ENCODE data around the gene TNS1.

TNS1 gene

DNA sequence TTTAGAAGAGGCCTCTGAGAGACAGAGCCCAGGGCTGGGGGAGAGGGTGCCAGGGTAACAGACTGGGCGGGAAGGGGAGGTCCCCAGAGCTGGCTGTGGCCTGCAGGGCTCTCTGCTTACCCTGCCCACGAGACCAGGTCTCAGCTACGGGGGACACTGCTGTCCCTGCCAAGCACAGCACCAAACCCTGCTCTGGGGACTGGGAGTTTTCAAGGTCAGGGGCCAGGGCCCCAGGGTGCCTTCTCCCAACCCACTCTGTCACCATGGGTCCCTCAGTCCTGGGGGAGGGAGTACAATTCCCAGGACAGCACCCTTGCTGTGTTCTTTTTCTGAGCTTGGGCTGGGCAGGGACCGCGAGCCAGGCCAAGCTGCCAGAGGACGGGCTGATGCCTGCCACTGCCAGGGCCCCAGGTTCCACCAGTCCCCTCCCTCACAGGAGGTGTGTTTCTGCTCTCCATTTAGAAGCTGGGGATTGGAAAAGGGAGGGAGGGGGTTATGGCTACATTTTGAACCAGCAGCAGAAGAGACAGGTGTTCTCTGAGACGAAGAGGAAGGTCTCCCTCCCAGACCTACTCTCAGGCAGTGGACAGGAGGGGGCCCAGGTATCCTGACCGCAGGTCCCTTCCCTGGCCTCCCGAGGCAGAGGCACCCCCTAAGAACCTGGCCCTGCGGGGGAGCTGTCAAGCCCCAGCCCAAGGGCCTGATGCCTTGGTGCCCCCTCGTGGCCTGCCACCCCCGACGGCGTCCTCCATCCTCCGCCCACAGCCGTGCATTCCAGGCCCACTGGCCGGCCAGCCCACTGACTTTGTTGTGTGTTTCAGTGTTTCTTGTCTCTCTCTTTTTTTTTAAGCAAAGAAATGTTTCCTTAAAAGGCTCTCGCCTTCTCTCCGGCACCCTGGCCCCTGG is 80.4 kb downstream of the TNS1 start:
- Mint-ChIP-seq H3K27ac (no peak overlapping the region), H3K4me1 (ENCODE audit: low read depth) (no peaks in the 10 kb centered on the region), H3K4me3 (no peak overlapping the region), H3K27me3 (ENCODE audit: low read depth) (no peaks in the 10 kb centered on the region), H3K9me3 (no peaks in the 10 kb centered on the region), H3K36me3 (ENCODE audit: low read depth) (no peaks in the 10 kb centered on the region)
- no peak for DNase-seq (ENCODE audit: low spot score)

DNA sequence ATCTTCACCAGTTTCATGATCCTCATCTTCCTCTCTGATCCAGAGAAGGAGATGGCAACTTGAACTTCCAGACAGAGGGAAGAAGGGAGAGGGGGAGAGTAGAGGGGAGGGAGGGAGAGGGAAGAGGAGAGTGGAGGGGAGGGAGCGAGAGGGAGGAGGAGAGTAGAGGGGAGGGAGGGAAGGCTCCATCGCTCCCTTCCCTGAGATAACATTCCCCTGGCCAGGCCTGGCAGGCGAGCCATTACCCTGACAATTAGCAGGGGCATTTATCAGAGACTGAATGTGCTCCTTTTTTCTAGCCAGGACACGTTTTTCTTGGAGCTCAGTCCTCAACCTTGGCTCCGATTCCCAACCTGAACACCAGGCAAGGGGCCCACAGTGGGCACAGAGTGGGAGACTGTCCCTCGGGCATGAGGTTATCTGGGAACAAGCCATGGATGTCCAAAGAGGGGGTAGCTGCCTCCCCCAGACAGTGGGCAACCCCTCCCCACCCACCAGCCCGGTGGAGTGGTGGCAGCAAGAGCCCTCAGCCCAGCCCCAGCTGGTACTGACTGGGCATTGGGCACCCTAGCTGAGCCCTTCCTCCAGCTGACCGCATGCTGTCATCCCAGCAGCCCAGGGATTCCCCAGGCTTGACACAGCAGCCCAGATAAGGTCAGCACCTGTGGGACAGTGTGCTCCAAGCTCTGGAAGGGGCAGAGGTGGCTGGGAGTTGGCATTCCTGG is 81.8 kb downstream of the TNS1 start:
- Mint-ChIP-seq H3K27me3 (ENCODE audit: low read depth) (no peaks in the 10 kb centered on the region), H3K36me3 (ENCODE audit: low read depth) (no peaks in the 10 kb centered on the region), H3K9me3 (no peaks in the 10 kb centered on the region), H3K4me1 (ENCODE audit: low read depth) (no peaks in the 10 kb centered on the region), H3K4me3 (no peak overlapping the region), H3K27ac (no peak overlapping the region)
- DNase-seq (ENCODE audit: low spot score) = no peak

DNA sequence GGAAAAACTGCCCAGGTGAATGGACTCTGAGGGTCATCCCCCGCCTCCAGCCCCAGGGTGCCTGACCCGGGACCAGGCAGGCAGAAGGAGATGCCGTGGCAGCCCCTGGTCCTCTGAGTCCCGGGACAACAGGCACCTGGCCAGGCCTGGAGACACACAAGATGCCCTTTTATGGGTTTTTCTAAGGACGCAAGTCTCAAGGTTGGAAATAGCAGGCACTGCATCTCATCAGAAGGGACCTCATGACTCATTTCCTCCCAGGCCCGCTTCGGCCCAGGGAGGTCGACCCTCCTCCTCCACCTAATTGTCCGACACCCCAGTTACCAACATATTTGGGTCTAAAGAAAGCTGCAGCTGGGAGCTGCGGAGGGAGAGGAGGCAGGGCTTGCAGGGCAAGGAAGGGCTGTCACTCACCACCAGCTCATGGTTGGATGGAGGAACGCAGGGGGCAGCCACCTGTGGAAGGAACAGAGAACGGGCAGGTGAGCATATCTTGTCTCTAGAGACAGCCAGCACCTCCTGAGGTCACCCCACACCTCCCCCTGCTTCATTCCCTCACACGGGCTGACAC is 82.9 kb downstream of the TNS1 start:
- Mint-ChIP-seq H3K27me3 (ENCODE audit: low read depth) (no peaks in the 10 kb centered on the region), H3K4me1 (ENCODE audit: low read depth) (no peaks in the 10 kb centered on the region), H3K4me3 (no peak overlapping the region), H3K9me3 (no peaks in the 10 kb centered on the region), H3K36me3 (ENCODE audit: low read depth) (no peaks in the 10 kb centered on the region), H3K27ac (no peak overlapping the region)
- DNase-seq (ENCODE audit: low spot score) = no peak

DNA sequence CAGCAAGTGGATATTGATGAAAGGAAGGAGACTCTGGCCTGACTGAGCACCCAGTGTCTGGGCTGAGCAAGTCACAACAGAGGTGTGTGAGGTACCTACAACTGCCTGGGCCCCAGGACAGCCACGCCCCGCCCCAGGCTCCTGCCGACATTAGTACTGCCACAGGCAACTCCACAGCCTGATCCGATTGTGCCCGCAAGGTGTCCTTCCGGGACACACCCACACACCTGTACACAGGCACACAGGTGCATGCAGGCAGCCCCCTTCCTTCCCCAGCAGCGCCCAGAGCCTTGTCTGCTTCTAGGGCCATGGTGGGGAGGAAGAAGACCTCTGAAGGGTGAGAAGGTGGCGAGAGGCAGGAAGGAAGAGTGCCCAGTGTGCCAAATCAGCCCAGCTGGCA is 83.6 kb downstream of the TNS1 start:
- Mint-ChIP-seq H3K36me3 (ENCODE audit: low read depth) (no peaks in the 10 kb centered on the region), H3K27me3 (ENCODE audit: low read depth) (no peaks in the 10 kb centered on the region), H3K4me3 (no peak overlapping the region)

DNA sequence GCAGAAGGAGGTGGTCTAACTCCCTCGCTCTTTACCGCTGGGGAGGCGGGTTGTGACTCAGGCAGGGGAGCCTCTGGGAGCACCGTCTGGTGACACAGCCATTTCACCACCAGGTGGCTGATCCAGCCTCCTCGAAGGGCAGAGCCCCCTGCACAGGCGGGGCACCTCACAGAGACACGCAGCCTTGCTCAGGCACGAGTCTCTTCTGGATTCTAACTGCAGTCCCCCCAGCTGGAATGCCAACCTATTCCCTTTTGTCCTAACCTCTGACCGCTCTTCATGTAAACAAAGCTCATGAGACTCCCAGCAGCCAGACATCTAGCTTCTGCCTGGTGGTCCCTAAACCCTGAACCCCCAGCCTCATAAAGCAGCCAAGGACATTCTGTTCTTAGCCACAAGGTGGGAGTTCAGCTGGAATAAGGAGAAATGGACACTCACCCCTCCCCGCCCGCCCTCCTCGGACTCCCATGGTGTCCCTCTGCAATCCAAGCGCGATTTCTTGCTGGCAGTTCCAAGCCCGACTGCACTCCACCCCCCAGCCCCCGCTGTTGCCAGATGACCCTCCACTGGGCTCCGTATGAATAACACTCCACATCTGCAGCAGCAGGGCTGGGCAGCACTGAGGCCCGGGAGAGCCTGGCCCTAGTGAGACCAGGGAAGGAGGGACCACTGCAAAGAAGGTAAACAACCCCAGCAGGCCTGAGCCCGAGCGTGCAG is 84.3 kb downstream of the TNS1 start:
- no peaks in the 10 kb centered on the region for H3K4me1 Mint-ChIP-seq (ENCODE audit: low read depth)
- DNase-seq (ENCODE audit: low spot score) = no peak
- H3K27ac Mint-ChIP-seq = no peak overlapping the region
- no peaks in the 10 kb centered on the region for H3K9me3 Mint-ChIP-seq
- H3K4me3 Mint-ChIP-seq = no peak overlapping the region
- no peaks in the 10 kb centered on the region for H3K27me3 Mint-ChIP-seq (ENCODE audit: low read depth)
- no peaks in the 10 kb centered on the region for H3K36me3 Mint-ChIP-seq (ENCODE audit: low read depth)

More for the DNA sequence above, 83.6 kb downstream of the TNS1 start:
- no peaks in the 10 kb centered on the region for H3K9me3 Mint-ChIP-seq
- no peaks in the 10 kb centered on the region for H3K4me1 Mint-ChIP-seq (ENCODE audit: low read depth)
- H3K27ac Mint-ChIP-seq = no peak overlapping the region
- no peak for DNase-seq (ENCODE audit: low spot score)

DNA sequence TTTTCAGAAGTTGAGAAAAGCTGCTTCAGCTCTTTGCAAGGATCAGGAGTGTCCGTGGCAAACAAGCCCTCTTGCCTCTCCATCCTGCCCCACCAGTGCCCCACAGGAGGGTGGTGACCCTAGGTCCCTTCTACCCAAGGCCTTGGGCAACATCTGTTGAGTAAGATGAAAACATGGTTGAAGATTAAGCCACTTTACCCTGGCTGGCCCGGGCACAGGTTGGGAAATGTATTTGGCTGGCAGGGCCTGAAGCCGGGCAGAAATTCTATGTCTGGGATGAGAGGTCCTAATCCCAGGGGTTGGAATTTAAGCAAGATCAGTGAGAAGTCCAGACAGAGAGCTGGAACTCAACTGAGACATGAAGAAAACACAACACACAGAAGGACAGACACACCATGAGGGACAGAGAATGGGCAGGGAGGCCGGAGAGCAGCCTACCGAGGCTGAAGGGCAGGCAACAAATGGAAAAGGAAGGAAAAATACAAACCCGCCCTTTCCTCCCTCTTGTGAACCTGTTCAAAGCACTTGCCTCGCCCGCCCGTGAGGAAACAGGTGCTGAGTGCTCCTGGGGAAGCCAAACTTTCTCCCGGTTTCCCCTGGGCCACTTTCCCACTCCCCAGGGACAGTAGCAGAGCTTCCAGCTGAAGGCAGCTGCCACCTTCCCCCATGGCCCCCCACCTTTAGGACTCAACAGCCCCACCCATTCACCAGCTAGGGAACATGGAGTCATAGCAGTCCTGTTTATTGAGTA is 86.1 kb downstream of the TNS1 start:
- H3K4me1 Mint-ChIP-seq (ENCODE audit: low read depth) = no peaks in the 10 kb centered on the region

DNA sequence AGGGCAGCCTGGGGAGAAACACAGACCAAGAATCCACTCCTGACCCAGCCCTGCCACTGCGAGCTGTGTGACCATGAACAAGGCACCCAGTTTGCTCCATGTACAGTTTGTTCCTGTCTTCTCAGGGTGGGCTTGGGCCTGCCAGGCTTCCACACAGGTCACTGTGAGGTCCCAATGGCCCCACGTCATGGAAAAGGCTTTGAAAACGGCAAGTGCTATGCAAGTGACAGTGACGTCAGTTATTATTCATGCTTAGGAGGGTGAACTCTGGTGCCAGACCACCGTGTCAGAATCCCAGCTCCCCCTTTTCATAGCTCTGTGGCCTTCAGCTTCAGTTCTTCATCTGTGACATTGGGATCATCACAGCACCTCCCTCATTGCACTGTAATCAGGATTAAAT is 87.1 kb downstream of the TNS1 start:
- Mint-ChIP-seq H3K4me3 (no peak overlapping the region), H3K27ac (no peak overlapping the region), H3K9me3 (no peaks in the 10 kb centered on the region), H3K27me3 (ENCODE audit: low read depth) (no peaks in the 10 kb centered on the region), H3K36me3 (ENCODE audit: low read depth) (no peaks in the 10 kb centered on the region), H3K4me1 (ENCODE audit: low read depth) (no peaks in the 10 kb centered on the region)
- no peak for DNase-seq (ENCODE audit: low spot score)

More for the DNA sequence above, 86.1 kb downstream of the TNS1 start:
- Mint-ChIP-seq H3K4me3 (no peak overlapping the region), H3K36me3 (ENCODE audit: low read depth) (no peaks in the 10 kb centered on the region), H3K9me3 (no peaks in the 10 kb centered on the region), H3K27me3 (ENCODE audit: low read depth) (no peaks in the 10 kb centered on the region), H3K27ac (no peak overlapping the region)
- DNase-seq (ENCODE audit: low spot score) = no peak

DNA sequence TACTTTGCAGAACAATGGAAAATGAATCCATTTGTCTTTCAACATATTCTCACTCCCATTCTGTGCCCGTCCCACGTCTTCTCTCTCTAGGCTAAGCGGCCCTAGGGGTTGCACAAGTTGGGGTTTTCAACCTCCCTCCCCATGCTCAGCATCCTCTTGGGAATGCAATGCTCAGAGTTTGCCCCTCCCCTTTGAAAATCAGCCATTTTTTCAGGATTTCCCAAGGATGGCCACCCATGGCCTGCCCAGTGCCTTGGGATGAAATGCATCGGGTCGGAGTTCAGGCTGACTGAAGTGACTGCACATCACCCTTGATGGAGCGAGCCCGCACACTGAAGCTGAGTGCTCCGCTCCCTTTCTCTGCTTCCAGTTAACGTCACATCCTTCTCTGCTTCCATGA is 87.9 kb downstream of the TNS1 start:
- Mint-ChIP-seq H3K36me3 (ENCODE audit: low read depth) (no peaks in the 10 kb centered on the region), H3K4me3 (no peak overlapping the region), H3K4me1 (ENCODE audit: low read depth) (no peaks in the 10 kb centered on the region), H3K27ac (no peak overlapping the region), H3K9me3 (no peaks in the 10 kb centered on the region), H3K27me3 (ENCODE audit: low read depth) (no peaks in the 10 kb centered on the region)
- DNase-seq (ENCODE audit: low spot score) = no peak

DNA sequence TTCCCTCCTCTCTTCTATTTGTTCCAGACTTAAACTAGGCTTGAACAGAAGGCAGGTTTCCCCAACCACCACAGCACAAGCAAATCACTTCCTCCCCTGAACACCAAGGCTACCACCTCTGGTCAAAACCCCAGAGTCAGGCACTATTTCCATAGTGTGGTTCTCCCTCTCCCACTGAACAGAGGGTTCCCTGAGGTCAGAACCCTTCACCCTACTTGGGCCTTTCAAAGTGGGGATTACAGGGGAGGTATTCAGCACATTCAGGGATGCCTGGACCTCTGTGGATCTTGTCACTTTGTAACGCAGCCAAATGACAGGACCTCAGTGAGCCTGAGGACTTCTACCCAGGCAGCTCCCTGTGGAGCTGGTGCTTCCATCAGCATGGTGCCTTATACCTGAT is 88.7 kb downstream of the TNS1 start:
- no peak overlapping the region for H3K4me3 Mint-ChIP-seq
- H3K36me3 Mint-ChIP-seq (ENCODE audit: low read depth) = no peaks in the 10 kb centered on the region
- no peak overlapping the region for H3K27ac Mint-ChIP-seq
- H3K4me1 Mint-ChIP-seq (ENCODE audit: low read depth) = no peaks in the 10 kb centered on the region
- H3K9me3 Mint-ChIP-seq = no peaks in the 10 kb centered on the region
- H3K27me3 Mint-ChIP-seq (ENCODE audit: low read depth) = no peaks in the 10 kb centered on the region
- DNase-seq (ENCODE audit: low spot score) = no peak

DNA sequence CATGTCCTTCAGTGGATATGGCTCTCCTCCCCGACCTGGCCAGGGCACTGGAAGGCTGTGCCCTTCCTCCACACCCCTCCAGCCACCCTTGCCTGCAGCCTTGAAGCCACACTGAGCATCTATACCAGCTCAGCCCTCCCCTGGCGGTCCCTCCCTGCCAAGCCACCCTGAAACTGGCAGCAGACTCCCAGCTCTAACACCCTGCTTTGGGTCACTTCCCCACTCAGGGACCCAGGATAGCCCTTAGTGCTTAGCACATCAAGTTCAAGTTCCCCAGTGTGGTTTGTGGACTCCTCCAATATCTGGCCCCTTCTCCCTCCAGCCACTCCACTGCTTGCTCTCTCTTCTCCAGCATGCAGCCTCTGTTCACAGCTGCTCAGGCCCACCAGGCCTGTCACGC is 89.4 kb downstream of the TNS1 start:
- no peak overlapping the region for H3K4me3 Mint-ChIP-seq
- no peak for DNase-seq (ENCODE audit: low spot score)
- no peaks in the 10 kb centered on the region for H3K36me3 Mint-ChIP-seq (ENCODE audit: low read depth)
- H3K4me1 Mint-ChIP-seq (ENCODE audit: low read depth) = no peaks in the 10 kb centered on the region
- no peak overlapping the region for H3K27ac Mint-ChIP-seq
- no peaks in the 10 kb centered on the region for H3K27me3 Mint-ChIP-seq (ENCODE audit: low read depth)
- H3K9me3 Mint-ChIP-seq = no peaks in the 10 kb centered on the region

DNA sequence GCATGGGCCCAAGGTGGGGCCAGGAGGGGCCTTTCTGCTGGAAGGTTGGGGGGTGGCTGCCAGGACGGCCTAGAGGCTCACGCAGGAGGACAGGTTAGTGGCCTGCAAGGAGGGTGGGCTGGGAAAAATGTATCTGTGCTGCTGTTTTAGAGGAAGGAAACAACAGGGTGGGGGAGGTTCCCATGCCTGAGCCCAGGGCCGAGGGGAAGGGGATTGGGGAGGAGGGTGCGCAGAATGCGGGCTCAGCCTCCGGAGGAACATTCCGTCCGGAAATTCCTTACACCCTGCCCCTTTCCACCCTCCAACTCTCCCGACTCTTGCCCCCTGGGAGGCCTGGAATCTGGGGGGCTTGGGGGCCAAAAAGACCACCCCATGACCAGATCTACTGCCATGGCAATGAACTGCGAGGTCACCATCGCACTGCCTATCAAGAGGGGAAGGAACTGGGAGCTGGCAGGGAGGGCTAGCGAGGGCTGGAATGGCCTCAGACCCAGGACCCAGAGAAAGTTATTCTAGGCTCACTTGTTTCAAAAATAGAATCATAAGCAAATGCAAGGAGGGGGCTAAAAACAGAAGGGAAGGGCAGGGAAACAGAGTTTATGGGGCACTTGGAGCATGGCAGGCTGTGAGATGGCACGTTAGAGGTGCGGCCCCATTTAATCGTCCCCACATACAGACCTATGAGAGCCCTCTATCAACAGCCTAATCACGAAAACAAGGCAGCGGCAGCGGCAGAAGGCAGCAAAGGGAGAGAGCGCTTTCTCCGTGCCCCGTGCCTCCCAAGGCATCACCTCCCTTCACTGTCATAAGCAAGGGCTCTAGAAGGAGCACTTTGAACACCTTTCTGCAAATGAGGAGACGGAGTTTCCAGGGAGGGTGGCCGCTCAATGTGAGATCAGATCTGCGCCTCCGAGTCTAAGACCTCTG is 90.4 kb downstream of the TNS1 start:
- no peaks in the 10 kb centered on the region for H3K36me3 Mint-ChIP-seq (ENCODE audit: low read depth)
- H3K9me3 Mint-ChIP-seq = no peaks in the 10 kb centered on the region
- no peaks in the 10 kb centered on the region for H3K4me1 Mint-ChIP-seq (ENCODE audit: low read depth)
- H3K4me3 Mint-ChIP-seq = no peak overlapping the region
- no peak overlapping the region for H3K27ac Mint-ChIP-seq
- no peak for DNase-seq (ENCODE audit: low spot score)
- peaks cover 5% of the 10 kb centered on the region for H3K27me3 Mint-ChIP-seq (ENCODE audit: low read depth)

DNA sequence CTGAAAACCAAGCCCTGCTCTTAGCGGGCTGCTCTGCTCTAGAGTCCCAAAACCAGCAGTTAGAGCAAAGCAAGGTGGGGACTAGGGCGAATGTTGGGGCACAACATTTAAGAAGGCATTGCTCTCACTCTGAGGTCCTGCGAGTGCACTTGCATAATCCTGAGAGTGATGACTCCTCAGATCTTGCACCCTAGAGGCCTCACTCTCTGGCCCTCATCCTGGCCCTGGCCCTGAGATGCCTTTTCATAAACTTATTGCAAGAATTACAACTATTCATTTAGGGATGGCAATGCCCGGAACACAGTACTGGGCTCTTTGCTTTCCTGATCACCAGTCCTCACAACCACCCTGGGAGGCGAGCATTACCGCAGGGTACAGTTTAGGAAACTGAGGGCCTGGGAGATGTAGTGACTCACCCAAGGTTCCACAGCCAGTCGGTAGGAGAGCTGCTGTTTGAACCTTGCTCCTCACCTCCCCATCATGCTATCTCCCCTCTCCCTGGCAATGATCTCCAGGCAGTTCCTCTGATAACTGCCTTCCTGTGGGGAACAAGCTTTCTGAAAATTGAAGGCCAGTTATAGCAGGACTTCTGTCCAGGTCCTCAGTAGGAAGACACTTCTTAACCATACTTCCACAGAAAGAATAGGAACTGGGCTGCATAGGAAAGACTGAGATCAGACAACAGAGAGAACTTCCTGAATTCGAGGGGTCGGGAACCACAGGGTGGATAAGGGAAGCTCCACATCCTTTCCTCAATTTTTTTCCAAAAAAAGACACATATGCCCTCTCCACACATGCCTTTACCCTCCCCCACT is 91.3 kb downstream of the TNS1 start:
- no peak overlapping the region for H3K4me3 Mint-ChIP-seq
- H3K36me3 Mint-ChIP-seq (ENCODE audit: low read depth) = no peaks in the 10 kb centered on the region
- H3K27me3 Mint-ChIP-seq (ENCODE audit: low read depth) = peaks cover 10% of the 10 kb centered on the region
- H3K9me3 Mint-ChIP-seq = no peaks in the 10 kb centered on the region
- no peaks in the 10 kb centered on the region for H3K4me1 Mint-ChIP-seq (ENCODE audit: low read depth)
- DNase-seq (ENCODE audit: low spot score) = no peak
- no peak overlapping the region for H3K27ac Mint-ChIP-seq
